Measurements from ENCODE around the gene FHOD3. TPM values are rescaled to one million over a fixed set of nuclear protein-coding genes. Genes with fewer than 3 reads are reported as not detected.

Gene FHOD3
- total RNA-seq, 1 donor from 2014 or later: under 0.01 TPM

GRCh38 chr18:36408606-36409005 lies 111.1 kb downstream of the FHOD3 start:
- DNase-seq (ENCODE audit: low read depth in 2 of 2): no peak

- no peak for DNase-seq (ENCODE audit: low read depth in 2 of 2)
Observed at GRCh38 chr18:36409779-36410178, 112.3 kb downstream of the FHOD3 start.

DNA sequence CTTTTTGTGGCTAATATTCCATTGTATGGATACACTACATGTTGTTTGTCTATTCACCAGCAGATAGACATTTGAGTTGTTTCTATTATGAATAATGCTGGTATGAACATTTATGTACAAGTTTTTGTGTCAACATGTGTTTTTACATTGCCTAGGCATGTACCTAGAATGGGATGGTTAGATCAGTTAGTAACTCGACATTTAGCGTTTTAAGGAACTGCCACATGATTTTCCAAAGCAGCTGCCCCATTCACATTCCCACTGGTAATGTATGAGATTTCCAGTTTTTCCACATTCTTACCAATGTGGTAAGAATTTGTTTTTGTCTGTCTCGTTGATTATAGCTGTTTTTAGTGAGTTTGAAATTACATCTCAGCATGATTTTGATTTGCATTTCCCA lies 112.8 kb downstream of the FHOD3 start:
- DNase-seq (ENCODE audit: low read depth in 2 of 2): no peak

DNA sequence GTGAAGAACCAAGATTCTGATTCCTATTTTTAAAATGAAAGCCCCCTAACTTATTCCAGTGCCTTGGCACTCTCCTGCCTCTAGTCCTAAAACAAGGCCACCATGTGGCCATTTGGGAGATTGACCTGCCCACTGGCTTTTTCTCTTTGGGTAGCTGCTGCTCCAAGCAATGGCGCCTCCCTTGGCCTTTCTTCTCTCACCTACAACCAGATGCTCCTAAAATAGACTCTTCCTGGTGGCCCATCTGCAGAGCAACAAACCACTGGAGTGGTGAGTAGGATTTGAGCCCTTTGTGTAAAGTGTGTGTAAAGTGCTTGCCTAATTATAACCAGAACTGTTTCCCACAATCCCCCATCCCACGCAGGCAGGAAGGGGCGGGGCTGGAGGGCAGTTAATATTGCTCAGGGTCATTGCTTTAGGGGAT lies 114.2 kb downstream of the FHOD3 start:
- peak in 1 of 2 donors; percentile 24 for DNase-seq (ENCODE audit: low read depth in 2 of 2)

DNA sequence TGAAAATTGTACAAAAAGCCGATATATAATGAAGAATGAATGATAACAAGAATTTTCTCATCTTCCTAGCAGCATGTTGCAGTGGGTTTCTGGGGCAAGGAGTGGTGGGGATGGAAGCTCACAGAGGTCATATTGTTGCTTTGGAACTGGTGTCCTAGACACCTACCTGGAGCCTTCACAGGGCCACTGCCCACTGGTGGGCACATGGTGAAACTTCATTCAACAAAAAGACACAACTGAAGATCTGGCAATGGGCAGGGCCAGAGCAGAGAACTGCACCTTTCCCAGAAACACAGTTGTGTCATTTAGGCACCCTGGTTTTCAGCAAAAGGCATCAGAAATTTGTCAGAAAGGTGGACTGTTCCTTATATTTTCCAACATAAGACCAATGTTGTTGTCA lies 115.3 kb downstream of the FHOD3 start:
- DNase-seq (ENCODE audit: low read depth in 2 of 2): peak in 1 of 2 donors; percentile 24

GRCh38 chr18:36415171-36415570 lies 117.7 kb downstream of the FHOD3 start:
- no peak for DNase-seq (ENCODE audit: low read depth in 2 of 2)

DNA sequence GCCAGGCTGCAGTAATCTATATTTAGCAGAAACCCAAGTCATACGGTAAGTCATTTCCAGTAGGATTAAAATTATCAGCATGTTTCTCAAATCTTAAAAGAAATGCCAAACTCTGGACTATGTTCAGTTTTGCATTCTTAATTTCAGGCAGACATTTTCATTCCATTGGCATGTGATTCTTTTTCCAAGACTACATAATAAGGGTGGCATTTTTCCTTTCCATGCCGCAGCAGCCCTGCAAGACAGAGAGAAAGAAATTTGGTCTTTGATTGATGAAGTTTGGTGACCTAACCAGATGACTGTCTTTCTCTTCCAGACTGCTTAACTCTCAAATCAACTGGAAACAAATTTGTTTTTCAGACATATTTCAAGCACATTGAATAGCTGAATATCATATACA lies 118.1 kb downstream of the FHOD3 start:
- no peak for DNase-seq (ENCODE audit: low read depth in 2 of 2)

DNA sequence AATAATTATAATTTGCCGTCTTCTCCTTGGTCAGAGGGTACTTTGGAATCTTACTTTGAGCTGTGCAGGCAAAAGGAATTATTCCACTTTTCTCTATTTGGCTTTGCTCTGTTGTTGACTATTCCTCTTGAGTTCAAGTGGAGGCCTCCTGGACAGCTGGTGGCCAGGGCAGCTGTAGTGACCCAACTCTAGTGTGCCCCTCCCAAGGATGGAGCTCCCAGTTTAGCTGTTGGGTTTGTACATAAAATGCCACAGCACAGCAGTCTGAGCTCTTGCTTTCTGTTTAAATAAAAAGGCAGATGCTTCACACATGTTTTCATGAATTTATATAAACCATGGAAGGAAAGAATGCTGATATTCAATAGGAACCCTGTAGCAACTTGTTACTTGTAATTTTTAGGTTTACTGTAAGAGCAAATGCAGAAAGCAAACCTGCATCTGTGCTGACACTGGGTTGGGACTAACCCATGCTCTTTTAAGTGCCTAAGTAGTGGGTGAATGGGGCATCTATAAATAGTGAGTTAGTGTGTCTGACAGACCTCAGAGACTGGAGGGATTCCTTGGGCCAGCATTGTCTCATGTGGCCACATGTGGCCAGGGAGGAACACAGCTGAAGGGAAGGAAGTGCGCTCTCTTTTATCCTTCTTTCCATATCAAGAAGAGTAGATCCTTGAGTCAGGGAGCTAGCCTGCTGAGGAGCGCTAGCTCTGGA lies 121.8 kb downstream of the FHOD3 start:
- DNase-seq (ENCODE audit: low read depth in 2 of 2): no peak

DNA sequence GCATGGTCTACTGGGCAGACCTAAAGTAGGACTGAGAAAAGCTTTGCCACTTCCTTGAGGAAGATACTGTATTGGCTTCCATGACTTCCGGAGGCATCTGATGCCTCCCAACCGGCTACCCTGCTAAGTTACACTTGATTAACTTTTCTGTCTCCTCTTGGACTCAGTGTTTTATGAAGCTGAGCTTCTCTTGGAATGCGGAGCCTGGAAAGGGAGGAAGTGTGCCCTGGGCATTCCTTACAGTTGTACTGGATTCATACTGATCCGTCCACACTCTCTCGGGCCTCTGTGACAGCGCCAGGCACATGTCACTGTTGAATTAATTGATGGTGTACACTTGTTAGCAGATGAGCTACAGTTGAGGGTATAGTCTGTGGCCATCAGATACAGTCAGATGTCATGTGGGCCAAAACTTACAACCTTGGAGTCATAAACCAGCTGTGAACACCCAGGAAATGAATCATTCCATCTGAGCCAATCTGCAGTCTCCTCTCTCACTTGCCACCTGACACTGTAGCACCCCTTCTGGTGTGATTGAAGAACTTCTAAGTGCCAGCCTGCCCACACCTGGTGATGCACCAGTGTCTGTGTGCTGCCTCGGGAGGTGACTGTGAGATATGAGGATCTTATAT lies 122.5 kb downstream of the FHOD3 start:
- no peak for DNase-seq (ENCODE audit: low read depth in 2 of 2)

DNA sequence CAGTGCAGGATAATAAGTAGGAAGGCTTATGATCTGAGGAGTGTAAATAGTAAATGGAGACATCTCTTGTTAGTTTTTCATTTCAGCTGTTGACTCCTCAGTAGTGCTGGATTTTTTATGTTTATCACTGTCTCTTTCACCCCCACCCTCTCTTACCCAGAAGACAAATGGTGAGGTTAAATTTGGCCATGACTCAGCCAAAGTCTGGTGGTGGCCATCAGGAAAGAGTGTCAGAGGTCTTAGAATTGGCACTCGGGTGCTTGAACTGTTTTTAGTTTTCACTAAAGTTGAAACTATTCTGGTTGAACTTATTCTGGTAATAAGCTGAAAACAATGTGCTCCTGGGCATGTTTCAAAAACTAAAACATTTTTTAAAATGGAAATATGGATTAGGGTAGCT lies 123.3 kb downstream of the FHOD3 start:
- no peak for DNase-seq (ENCODE audit: low read depth in 2 of 2)

GRCh38 chr18:36424741-36425142 lies 127.2 kb downstream of the FHOD3 start:
- no peak for DNase-seq (ENCODE audit: low read depth in 2 of 2)

GRCh38 chr18:36427369-36427768 lies 129.9 kb downstream of the FHOD3 start:
- DNase-seq (ENCODE audit: low read depth in 2 of 2): no peak

DNA sequence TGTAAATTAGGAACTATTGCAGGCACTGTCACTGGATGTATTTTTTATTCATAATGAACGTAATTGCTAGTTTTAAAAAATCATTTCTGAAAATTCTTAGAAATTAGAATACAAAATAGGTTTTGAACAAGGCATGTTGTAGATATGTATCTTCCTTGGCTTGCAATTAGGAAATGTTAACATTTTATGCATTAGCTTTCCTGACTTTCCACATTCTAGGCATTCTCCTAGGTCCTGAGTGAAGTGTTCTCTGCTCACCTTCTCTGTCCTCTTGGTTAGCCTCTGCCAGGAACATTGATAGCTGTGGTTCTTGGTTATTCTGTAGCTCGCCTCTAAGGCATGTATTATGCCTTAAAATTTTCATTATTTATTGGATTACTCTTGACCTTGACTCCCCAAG lies 130.3 kb downstream of the FHOD3 start:
- no peak for DNase-seq (ENCODE audit: low read depth in 2 of 2)

DNA sequence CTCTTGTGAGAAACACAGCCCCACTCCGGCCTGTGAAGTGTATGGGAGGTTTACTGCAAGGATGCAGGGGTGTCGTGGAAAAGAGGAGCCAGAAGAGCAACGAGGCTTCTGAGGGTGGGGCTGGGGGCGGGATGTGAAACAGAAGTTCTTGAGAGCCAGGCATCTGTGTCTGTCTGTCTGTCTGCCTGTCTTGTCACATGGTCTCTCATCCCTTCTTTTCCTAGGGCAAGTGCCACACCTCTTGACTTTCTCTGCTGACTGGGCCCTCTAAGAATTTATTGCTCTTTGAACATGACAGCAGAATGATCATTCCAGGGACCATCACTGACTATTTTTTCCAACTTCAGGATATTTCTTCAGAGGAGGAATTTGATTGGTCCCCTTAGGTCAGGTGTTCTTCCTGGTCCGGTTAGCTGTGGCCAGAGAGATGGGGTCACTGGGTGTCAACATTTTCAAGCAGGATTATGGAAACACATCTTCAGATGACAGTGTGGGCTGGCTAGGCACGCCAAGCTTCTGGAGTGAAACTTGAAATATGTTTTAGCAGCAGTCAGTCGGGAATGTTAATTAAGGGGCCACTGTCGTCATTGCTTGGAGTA lies 131.0 kb downstream of the FHOD3 start:
- no peak for DNase-seq (ENCODE audit: low read depth in 2 of 2)

- no peak for DNase-seq (ENCODE audit: low read depth in 2 of 2)
Observed at GRCh38 chr18:36432880-36433555, 135.5 kb downstream of the FHOD3 start.

- DNase-seq (ENCODE audit: low read depth in 2 of 2): no peak
Observed at GRCh38 chr18:36436387-36436786, 138.9 kb downstream of the FHOD3 start.

DNA sequence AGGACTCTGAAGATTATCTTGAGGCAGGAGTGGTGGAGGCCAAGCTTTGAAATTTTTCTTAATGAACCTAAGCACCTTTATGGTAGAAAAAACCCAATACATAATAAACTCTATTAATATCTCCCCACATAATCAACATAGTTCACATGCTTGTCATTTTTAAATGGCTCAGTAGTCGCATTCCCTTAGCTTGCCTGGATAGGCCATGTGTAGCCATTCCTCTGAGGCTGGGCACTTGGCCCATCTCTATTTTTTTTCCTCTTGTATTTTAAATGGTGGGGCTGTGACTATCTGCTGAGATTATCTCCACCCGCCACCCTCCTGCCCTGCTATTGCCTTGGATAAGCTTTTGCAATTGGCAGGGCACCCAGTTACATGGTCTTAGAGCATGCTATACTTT lies 143.1 kb downstream of the FHOD3 start:
- no peak for DNase-seq (ENCODE audit: low read depth in 2 of 2)

- DNase-seq (ENCODE audit: low read depth in 2 of 2): peak in 1 of 2 donors; percentile 29
Observed at GRCh38 chr18:36441426-36442240, 144.1 kb downstream of the FHOD3 start.

DNA sequence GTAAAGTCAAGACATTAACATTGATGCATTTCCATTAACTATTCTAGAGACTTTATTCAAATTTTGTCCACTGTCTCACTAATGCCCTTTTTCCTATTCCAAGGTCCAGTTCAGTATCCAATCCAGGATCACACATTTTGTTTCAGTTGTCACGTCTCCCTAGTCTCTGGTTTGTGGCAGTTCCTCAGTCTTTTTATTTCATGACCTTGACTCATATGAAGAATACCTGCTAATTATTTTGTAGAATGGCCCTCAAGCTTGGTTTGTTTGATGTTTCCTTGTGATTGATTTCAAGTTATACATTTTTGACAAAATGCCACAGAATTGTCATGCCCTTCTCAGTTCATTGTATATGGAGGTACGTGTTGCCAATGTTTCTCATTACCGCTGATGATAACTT lies 145.2 kb downstream of the FHOD3 start:
- no peak for DNase-seq (ENCODE audit: low read depth in 2 of 2)

- no peak for DNase-seq (ENCODE audit: low read depth in 2 of 2)
Observed at GRCh38 chr18:36446059-36446458, 148.5 kb downstream of the FHOD3 start.

All from dermis microvascular lymphatic vessel endothelial cell (primary cell).